ENCODE measurements around the gene COPB2.
"Not testable (repeated sequence)": the region's sequence is repeated elsewhere in the genome, so short reads cannot be mapped to it uniquely, and the experiment has no call there.

COPB2 gene

GRCh38 chr3:139401155-139401554 lies 11.7 kb upstream of the COPB2 start:
- not testable (repeated sequence) for H3K4me1 Mint-ChIP-seq (ENCODE audit: low read depth); H3K27me3 Mint-ChIP-seq; DNase-seq; H3K27ac Mint-ChIP-seq; H3K4me3 Mint-ChIP-seq
- Mint-ChIP-seq H3K9me3 (peaks cover 29% of the 10 kb centered on the region), H3K36me3 (ENCODE audit: low read depth) (peaks cover 23% of the 10 kb centered on the region)

- peaks cover 2% of the 10 kb centered on the region for H3K36me3 Mint-ChIP-seq (ENCODE audit: low read depth)
- no peak overlapping the region for H3K4me3 Mint-ChIP-seq
- no peaks in the 10 kb centered on the region for H3K27me3 Mint-ChIP-seq
- H3K9me3 Mint-ChIP-seq = peaks cover 7% of the 10 kb centered on the region
- no peaks in the 10 kb centered on the region for H3K4me1 Mint-ChIP-seq (ENCODE audit: low read depth)
- H3K27ac Mint-ChIP-seq = no peak overlapping the region
- no peak for DNase-seq
Observed at GRCh38 chr3:139396707-139397106, 7.3 kb upstream of the COPB2 start.

- no peak overlapping the region for H3K27ac Mint-ChIP-seq
- DNase-seq = no peak
- peaks cover 16% of the 10 kb centered on the region for H3K4me1 Mint-ChIP-seq (ENCODE audit: low read depth)
- H3K36me3 Mint-ChIP-seq (ENCODE audit: low read depth) = peaks cover 11% of the 10 kb centered on the region
- H3K9me3 Mint-ChIP-seq = no peaks in the 10 kb centered on the region
- H3K27me3 Mint-ChIP-seq = no peaks in the 10 kb centered on the region
- no peak overlapping the region for H3K4me3 Mint-ChIP-seq
Observed at GRCh38 chr3:139394116-139394515, 4.7 kb upstream of the COPB2 start.

GRCh38 chr3:139388821-139389551 lies 461 bp downstream of the COPB2 start:
- no peaks in the 10 kb centered on the region for H3K9me3 Mint-ChIP-seq
- H3K36me3 Mint-ChIP-seq (ENCODE audit: low read depth) = peaks cover 38% of the 10 kb centered on the region
- peak overlapping the region; percentile 97 for H3K27ac Mint-ChIP-seq
- H3K27me3 Mint-ChIP-seq = no peaks in the 10 kb centered on the region
- peaks cover 50% of the 10 kb centered on the region for H3K4me1 Mint-ChIP-seq (ENCODE audit: low read depth)
- peak overlapping the region; percentile 90 for H3K4me3 Mint-ChIP-seq
- DNase-seq = no peak

- no peaks in the 10 kb centered on the region for H3K27me3 Mint-ChIP-seq
Observed at GRCh38 chr3:139388077-139388476, 1.4 kb downstream of the COPB2 start.

GRCh38 chr3:139382291-139382690 lies 7.2 kb downstream of the COPB2 start:
- not testable (repeated sequence) for DNase-seq, H3K4me3 Mint-ChIP-seq, H3K9me3 Mint-ChIP-seq, H3K27me3 Mint-ChIP-seq
- Mint-ChIP-seq H3K27ac (peak overlapping the region; percentile 70), H3K36me3 (ENCODE audit: low read depth) (peaks cover 81% of the 10 kb centered on the region), H3K4me1 (ENCODE audit: low read depth) (peaks cover 63% of the 10 kb centered on the region)

More at GRCh38 chr3:139388077-139388476, 1.4 kb downstream of the COPB2 start:
- Mint-ChIP-seq H3K27ac (peak overlapping the region; percentile 40), H3K9me3 (no peaks in the 10 kb centered on the region), H3K36me3 (ENCODE audit: low read depth) (peaks cover 45% of the 10 kb centered on the region), H3K4me3 (peak overlapping the region; percentile 90), H3K4me1 (ENCODE audit: low read depth) (peaks cover 54% of the 10 kb centered on the region)
- DNase-seq = no peak

GRCh38 chr3:139380575-139380974 lies 8.9 kb downstream of the COPB2 start:
- H3K4me3 Mint-ChIP-seq = no peak overlapping the region
- peak overlapping the region; percentile 15 for H3K27ac Mint-ChIP-seq
- H3K36me3 Mint-ChIP-seq (ENCODE audit: low read depth) = peaks cover 83% of the 10 kb centered on the region

GRCh38 chr3:139378587-139379241 lies 10.7 kb downstream of the COPB2 start:
- Mint-ChIP-seq H3K9me3 (no peaks in the 10 kb centered on the region), H3K27me3 (no peaks in the 10 kb centered on the region), H3K4me3 (no peak overlapping the region), H3K36me3 (ENCODE audit: low read depth) (peaks cover 85% of the 10 kb centered on the region), H3K4me1 (ENCODE audit: low read depth) (peaks cover 35% of the 10 kb centered on the region), H3K27ac (peak overlapping the region; percentile 57)
- no peak for DNase-seq

More at GRCh38 chr3:139380575-139380974, 8.9 kb downstream of the COPB2 start:
- no peaks in the 10 kb centered on the region for H3K27me3 Mint-ChIP-seq
- H3K4me1 Mint-ChIP-seq (ENCODE audit: low read depth) = peaks cover 48% of the 10 kb centered on the region
- DNase-seq = no peak
- H3K9me3 Mint-ChIP-seq = no peaks in the 10 kb centered on the region

GRCh38 chr3:139377378-139377777 lies 12.1 kb downstream of the COPB2 start:
- no peaks in the 10 kb centered on the region for H3K9me3 Mint-ChIP-seq
- peaks cover 28% of the 10 kb centered on the region for H3K4me1 Mint-ChIP-seq (ENCODE audit: low read depth)
- H3K4me3 Mint-ChIP-seq = no peak overlapping the region
- no peak for DNase-seq
- no peaks in the 10 kb centered on the region for H3K27me3 Mint-ChIP-seq
- peaks cover 87% of the 10 kb centered on the region for H3K36me3 Mint-ChIP-seq (ENCODE audit: low read depth)
- H3K27ac Mint-ChIP-seq = peak overlapping the region; percentile 12

- no peak for DNase-seq
- no peaks in the 10 kb centered on the region for H3K27me3 Mint-ChIP-seq
- H3K36me3 Mint-ChIP-seq (ENCODE audit: low read depth) = peaks cover 89% of the 10 kb centered on the region
- H3K4me1 Mint-ChIP-seq (ENCODE audit: low read depth) = peaks cover 6% of the 10 kb centered on the region
- H3K9me3 Mint-ChIP-seq = no peaks in the 10 kb centered on the region
- H3K4me3 Mint-ChIP-seq = no peak overlapping the region
- H3K27ac Mint-ChIP-seq = no peak overlapping the region
Observed at GRCh38 chr3:139374099-139374498, 15.3 kb downstream of the COPB2 start.

GRCh38 chr3:139364549-139364948 lies 24.9 kb downstream of the COPB2 start:
- Mint-ChIP-seq H3K36me3 (ENCODE audit: low read depth) (peaks cover 94% of the 10 kb centered on the region), H3K27me3 (no peaks in the 10 kb centered on the region), H3K4me1 (ENCODE audit: low read depth) (peaks cover 8% of the 10 kb centered on the region), H3K9me3 (no peaks in the 10 kb centered on the region), H3K27ac (peak overlapping the region; percentile 31), H3K4me3 (no peak overlapping the region)
- no peak for DNase-seq

GRCh38 chr3:139361276-139361675 lies 28.2 kb downstream of the COPB2 start:
- Mint-ChIP-seq H3K27me3 (no peaks in the 10 kb centered on the region), H3K4me1 (ENCODE audit: low read depth) (peaks cover 28% of the 10 kb centered on the region), H3K36me3 (ENCODE audit: low read depth) (peaks cover 94% of the 10 kb centered on the region), H3K4me3 (no peak overlapping the region), H3K9me3 (no peaks in the 10 kb centered on the region), H3K27ac (peak overlapping the region; percentile 55)
- no peak for DNase-seq

- DNase-seq = no peak
- H3K27ac Mint-ChIP-seq = peak overlapping the region; percentile 85
- peaks cover 43% of the 10 kb centered on the region for H3K4me1 Mint-ChIP-seq (ENCODE audit: low read depth)
- H3K4me3 Mint-ChIP-seq = no peak overlapping the region
- H3K27me3 Mint-ChIP-seq = no peaks in the 10 kb centered on the region
- H3K9me3 Mint-ChIP-seq = no peaks in the 10 kb centered on the region
- peaks cover 95% of the 10 kb centered on the region for H3K36me3 Mint-ChIP-seq (ENCODE audit: low read depth)
Observed at GRCh38 chr3:139358841-139359562, 30.4 kb downstream of the COPB2 start.

GRCh38 chr3:139357899-139358298 lies 31.5 kb downstream of the COPB2 start:
- no peak for DNase-seq
- H3K27me3 Mint-ChIP-seq = no peaks in the 10 kb centered on the region
- no peaks in the 10 kb centered on the region for H3K9me3 Mint-ChIP-seq
- H3K36me3 Mint-ChIP-seq (ENCODE audit: low read depth) = peaks cover 94% of the 10 kb centered on the region
- H3K27ac Mint-ChIP-seq = peak overlapping the region; percentile 85
- peaks cover 48% of the 10 kb centered on the region for H3K4me1 Mint-ChIP-seq (ENCODE audit: low read depth)
- H3K4me3 Mint-ChIP-seq = no peak overlapping the region

- H3K27me3 Mint-ChIP-seq = no peaks in the 10 kb centered on the region
- H3K27ac Mint-ChIP-seq = peak overlapping the region; percentile 55
- no peak for DNase-seq
- H3K9me3 Mint-ChIP-seq = no peaks in the 10 kb centered on the region
- H3K4me3 Mint-ChIP-seq = no peak overlapping the region
- H3K36me3 Mint-ChIP-seq (ENCODE audit: low read depth) = peaks cover 95% of the 10 kb centered on the region
- H3K4me1 Mint-ChIP-seq (ENCODE audit: low read depth) = peaks cover 53% of the 10 kb centered on the region
Observed at GRCh38 chr3:139355891-139356290, 33.6 kb downstream of the COPB2 start.

Data from activated T-cell treated with anti-CD3 and anti-CD28 coated beads, Interleukin-2, amount 50 U/mL, for 24 hours (primary cell).